Liver (tissue), 9 donors: ENCODE results near the gene ABAT. TPM values are rescaled to one million over a fixed set of nuclear protein-coding genes. Genes with fewer than 3 reads are reported as not detected.

ENCODE experiments used
- DNase-seq: peaks from one replicate; pipeline ENCODE4 v3.0.0-alpha.2; 2017; ENCODE audit warnings: low spot score
- H3K27ac ChIP-seq, 2 donors: one replicate each; pipeline ENCODE4 v1.7.0; 2013; ENCODE audit warnings: inconsistent platforms in 2 of 2, low read length in 2 of 2, control low read depth in 1 of 2, low read depth in 1 of 2, mild to moderate bottlenecking in 1 of 2
- H3K27me3 ChIP-seq, 4 donors: one replicate each; pipeline versions ENCODE4 v1.6.1 to v1.7.0; 2013; ENCODE audit warnings: low read length in 3 of 4, inconsistent platforms in 1 of 4, mild to moderate bottlenecking in 1 of 4, moderate library complexity in 1 of 4; ENCODE audit not compliant: control insufficient read depth in 4 of 4, insufficient read depth in 4 of 4
- H3K36me3 ChIP-seq, 4 donors: one replicate each; pipeline versions ENCODE4 v1.6.1 to v1.7.0; 2013; ENCODE audit warnings: low read length in 3 of 4, mild to moderate bottlenecking in 3 of 4, low read depth in 1 of 4, moderate library complexity in 1 of 4; ENCODE audit not compliant: control insufficient read depth in 4 of 4, insufficient read depth in 3 of 4
- H3K4me1 ChIP-seq, 4 donors: one replicate each; pipeline versions ENCODE4 v1.6.1 to v1.7.0; 2013; ENCODE audit warnings: low read length in 3 of 4, mild to moderate bottlenecking in 3 of 4, moderate library complexity in 1 of 4; ENCODE audit not compliant: control insufficient read depth in 4 of 4, insufficient read depth in 4 of 4
- H3K4me3 ChIP-seq, 3 donors: one replicate each; pipeline versions ENCODE4 v1.6.1 to v1.7.0; 2013; ENCODE audit warnings: low read length in 3 of 3, control low read depth in 1 of 3, low read depth in 1 of 3, mild to moderate bottlenecking in 1 of 3
- H3K9ac ChIP-seq, 2 donors: one replicate each; pipeline ENCODE4 v1.7.0; 2013; ENCODE audit warnings: low read length in 2 of 2, mild to moderate bottlenecking in 2 of 2, moderate library complexity in 2 of 2, control low read depth in 1 of 2, low read depth in 1 of 2
- H3K9me3 ChIP-seq, 4 donors: one replicate each; pipeline versions ENCODE4 v1.6.1 to v1.7.0; 2013; ENCODE audit warnings: low read length in 3 of 4; ENCODE audit not compliant: control insufficient read depth in 4 of 4
- ATF3 ChIP-seq: IDR thresholded peaks from 2 replicates; pipeline ENCODE4 v1.6.1; 2016; ENCODE audit warnings: antibody characterized with exemption
- CTCF ChIP-seq: fragments of 150-350 bp; IDR thresholded peaks from 2 replicates; pipeline ENCODE4 v1.5.1; 2017; ENCODE audit warnings: improper control_type of control experiment, low read depth, low read length; ENCODE audit not compliant: missing input control
- EGR1 ChIP-seq, 2 donors: IDR thresholded peaks; 2 replicates each; pipeline ENCODE4 v1.6.1; 2016 to 2018; ENCODE audit warnings: antibody characterized with exemption in 2 of 2, low read depth in 2 of 2
- FOXA1 ChIP-seq: IDR thresholded peaks from 2 replicates; pipeline ENCODE4 v1.6.1; 2016; ENCODE audit warnings: antibody characterized with exemption
- FOXA2 ChIP-seq: IDR thresholded peaks from 2 replicates; pipeline ENCODE4 v1.6.1; 2016; ENCODE audit warnings: antibody characterized with exemption
- GABPA ChIP-seq, 2 donors: IDR thresholded peaks in 1 of 2; conservative IDR thresholded peaks in 1 of 2; 2 replicates each; pipeline ENCODE4 v1.6.1; 2016; ENCODE audit warnings: antibody characterized with exemption in 2 of 2, mild to moderate bottlenecking in 1 of 2, moderate library complexity in 1 of 2
- HNF4A ChIP-seq, 2 donors: conservative IDR thresholded peaks; 2 replicates each; pipeline ENCODE4 v1.6.1; 2016; ENCODE audit warnings: antibody characterized with exemption in 2 of 2, mild to moderate bottlenecking in 2 of 2
- HNF4G ChIP-seq: IDR thresholded peaks from 2 replicates; pipeline ENCODE4 v1.6.1; 2016; ENCODE audit warnings: antibody characterized with exemption
- JUND ChIP-seq, 2 donors: IDR thresholded peaks; 2 replicates each; pipeline ENCODE4 v1.6.1; 2016; ENCODE audit warnings: antibody characterized with exemption in 2 of 2
- MAX ChIP-seq: IDR thresholded peaks from 2 replicates; pipeline ENCODE4 v1.6.1; 2016; ENCODE audit warnings: antibody characterized with exemption
- NR2F2 ChIP-seq: IDR thresholded peaks from 2 replicates; pipeline ENCODE4 v1.6.1; 2016; ENCODE audit warnings: antibody characterized with exemption
- RAD21 ChIP-seq, 2 donors: IDR thresholded peaks; 2 replicates each; pipeline ENCODE4 v1.6.1; 2016; ENCODE audit warnings: antibody characterized with exemption in 2 of 2, mild to moderate bottlenecking in 2 of 2
- REST ChIP-seq: IDR thresholded peaks from 2 replicates; pipeline ENCODE4 v1.6.1; 2016; ENCODE audit warnings: antibody characterized with exemption, mild to moderate bottlenecking
- RXRA ChIP-seq, 2 donors: IDR thresholded peaks; 2 replicates each; pipeline ENCODE4 v1.6.1; 2017 to 2018; ENCODE audit warnings: antibody characterized with exemption in 2 of 2, mild to moderate bottlenecking in 1 of 2
- SP1 ChIP-seq: IDR thresholded peaks from 2 replicates; pipeline ENCODE4 v1.6.1; 2018; ENCODE audit warnings: antibody characterized with exemption, mild to moderate bottlenecking
- TAF1 ChIP-seq: conservative IDR thresholded peaks from 2 replicates; pipeline ENCODE4 v1.6.1; 2016; ENCODE audit warnings: antibody characterized with exemption, mild to moderate bottlenecking
- YY1 ChIP-seq: IDR thresholded peaks from 2 replicates; pipeline ENCODE4 v1.6.1; 2016; ENCODE audit warnings: antibody characterized with exemption, mild to moderate bottlenecking
- ZBTB33 ChIP-seq: IDR thresholded peaks from 2 replicates; pipeline ENCODE4 v1.6.1; 2016; ENCODE audit warnings: antibody characterized with exemption
- WGBS: extraction: QIAGEN DNeasy Blood & Tissue Kit; methylation state at CpG from one replicate; pipeline ENCODE4 v1.1.7; 2013; 5-methylcytosine and 5-hydroxymethylcytosine counted together
- polyA plus RNA-seq, 2 donors: library from polyadenylated mRNA; stranded (reverse) in 1 of 2; unstranded in 1 of 2; fragments of 200-250 nt in 1 of 2; fragments of >200 nt in 1 of 2; fragmentation: Nextera tagmentation in 1 of 2; extraction: Ambion mirVana in 1 of 2; gene quantifications; one replicate each; pipeline versions ENCODE4 v1.2.1 to v1.2.3, GENCODE V29; 2013 to 2015
- total RNA-seq, 2 donors: library from RNA; depleted of rRNA; stranded (reverse); fragments of >200 nt; gene quantifications; one replicate each; pipeline ENCODE4 v1.2.3, GENCODE V29; 2014
- donor health status: healthy.
- donor health status: healthy.
- donor health status: healthy.
- donor health status: healthy.
- donor health status: healthy.

ABAT gene
- total and polyA plus RNA-seq, 4 donors: 52.4 to 205 (median 141) TPM

GRCh38 chr16:8808009-8808408, 133.6 kb downstream of the ABAT start:
- Histone ChIP-seq H3K4me1 (peaks cover 0 to 18% (median 16%) of the 10 kb centered on the region in 4 donors), H3K9me3 (no peaks in the 10 kb centered on the region), H3K4me3 (no peak overlapping the region), H3K27me3 (no peaks in the 10 kb centered on the region), H3K36me3 (peaks cover 25 to 85% (median 60%) of the 10 kb centered on the region in 4 donors), H3K9ac (no peak overlapping the region), H3K27ac (peak overlapping the region; percentile 63 to 64)
- no peak for TF ChIP-seq EGR1 (IDR thresholded peaks at IDR 0.05; ENCODE audit: low read depth in 2 of 2)
- TF ChIP-seq YY1: peak; percentile 4
- no peak for DNase-seq
- WGBS: 69% methylated on average over 3 of the region's 3 CpGs

GRCh38 chr16:8808613-8809353, 134.4 kb downstream of the ABAT start:
- WGBS: 44% methylated on average over 11 of the region's 11 CpGs
- H3K9me3 ChIP-seq: no peaks in the 10 kb centered on the region
- peak overlapping the region in 1 of 2 donors; percentile 27 for H3K9ac ChIP-seq
- H3K36me3 ChIP-seq: peaks cover 29 to 86% (median 62%) of the 10 kb centered on the region in 4 donors
- no peak for DNase-seq
- H3K27ac ChIP-seq: peak overlapping the region; percentile 63 to 64
- no peak overlapping the region for H3K4me3 ChIP-seq
- H3K27me3 ChIP-seq: no peaks in the 10 kb centered on the region
- TF ChIP-seq JUND (IDR thresholded peaks at IDR 0.05) (peak; percentile 34 to 37), ZBTB33 (peak; percentile 7), SP1 (peak; percentile 71), RXRA (IDR thresholded peaks at IDR 0.05) (peak; percentile 68 to 70), FOXA2 (no peak), HNF4A (conservative IDR thresholded peaks at IDR 0.05) (peak; percentile 97 to 98), FOXA1 (no peak), GABPA (IDR thresholded peaks at IDR 0.05 in 1 of 2, conservative IDR thresholded peaks at IDR 0.05 in 1 of 2) (no peak), TAF1 (no peak), HNF4G (peak; percentile 86), REST (no peak), RAD21 (IDR thresholded peaks at IDR 0.05) (no peak), MAX (peak; percentile 29), EGR1 (IDR thresholded peaks at IDR 0.05; ENCODE audit: low read depth in 2 of 2) (no peak), YY1 (peak; percentile 24), ATF3 (no peak), CTCF (no peak), NR2F2 (peak; percentile 53)
- H3K4me1 ChIP-seq: peaks cover 0 to 18% (median 16%) of the 10 kb centered on the region in 4 donors
